Stimulated activated naive B cell treated with anti-CD40 and anti-IgM and Interleukin-4, amounts not matched to agents 10 μg/mL and 1 μg/mL and 100 μg/mL, for 72 hours (primary cell): ENCODE results near the gene CPNE9.
A peak's percentile ranks its signal among the peaks of the same experiment; 100 is the strongest.

ENCODE experiments used
- ATAC-seq, 2 donors: fragments of 150-1000 bp; cut with Tn5 transposase; replicated peaks; 2 replicates each; pipeline ENCODE4 v1.10.0; 2021; ENCODE audit warnings: moderate library complexity in 1 of 2
- DNase-seq: peaks from one replicate; pipeline ENCODE4 v3.0.0; 2021
- H3K27ac Mint-ChIP-seq: one replicate; pipeline ENCODE4 v1.8.0; 2022; ENCODE audit warnings: mild to moderate bottlenecking, mixed read lengths
- H3K27me3 Mint-ChIP-seq, 2 donors: one replicate each; pipeline ENCODE4 v1.8.0; 2022; ENCODE audit warnings: mixed read lengths in 2 of 2
- H3K36me3 Mint-ChIP-seq, 2 donors: one replicate each; pipeline ENCODE4 v1.8.0; 2022; ENCODE audit warnings: mixed read lengths in 2 of 2, mild to moderate bottlenecking in 1 of 2
- H3K4me1 Mint-ChIP-seq, 2 donors: one replicate each; pipeline ENCODE4 v1.8.0; 2022; ENCODE audit warnings: mixed read lengths in 2 of 2, mild to moderate bottlenecking in 1 of 2
- H3K4me3 Mint-ChIP-seq, 2 donors: one replicate each; pipeline ENCODE4 v1.8.0; 2022; ENCODE audit warnings: mild to moderate bottlenecking in 2 of 2, mixed read lengths in 2 of 2, moderate library complexity in 1 of 2
- H3K9me3 Mint-ChIP-seq, 2 donors: one replicate each; pipeline ENCODE4 v1.8.0; 2022; ENCODE audit warnings: mixed read lengths in 2 of 2, mild to moderate bottlenecking in 1 of 2

CPNE9 gene

GRCh38 chr3:9681011-9681722, 22.5 kb upstream of the CPNE9 start:
- DNase-seq (no peak), ATAC-seq (no peak)
- Mint-ChIP-seq H3K27me3 (no peaks in the 10 kb centered on the region), H3K27ac (no peak overlapping the region), H3K4me1 (peaks cover 10% of the 10 kb centered on the region in 2 donors), H3K4me3 (no peak overlapping the region), H3K9me3 (no peaks in the 10 kb centered on the region), H3K36me3 (peaks cover 77 to 81% of the 10 kb centered on the region in 2 donors)

- Mint-ChIP-seq H3K4me1 (peaks cover 10 to 13% of the 10 kb centered on the region in 2 donors), H3K4me3 (no peak overlapping the region), H3K36me3 (peaks cover 79 to 82% of the 10 kb centered on the region in 2 donors), H3K27ac (peak overlapping the region; percentile 47), H3K27me3 (no peaks in the 10 kb centered on the region), H3K9me3 (no peaks in the 10 kb centered on the region)
- ATAC-seq (no peak), DNase-seq (no peak)
Measured at GRCh38 chr3:9681723-9682081, 21.9 kb upstream of the CPNE9 start.

GRCh38 chr3:9682096-9682495, 21.5 kb upstream of the CPNE9 start:
- DNase-seq, result no peak
- no peak for ATAC-seq
- H3K36me3 Mint-ChIP-seq, result peaks cover 77 to 82% of the 10 kb centered on the region in 2 donors
- H3K9me3 Mint-ChIP-seq, result no peaks in the 10 kb centered on the region
- H3K4me1 Mint-ChIP-seq, result peaks cover 10 to 11% of the 10 kb centered on the region in 2 donors
- H3K27me3 Mint-ChIP-seq, result no peaks in the 10 kb centered on the region
- H3K4me3 Mint-ChIP-seq, result no peak overlapping the region
- H3K27ac Mint-ChIP-seq, result no peak overlapping the region

GRCh38 chr3:9683426-9683825, 20.2 kb upstream of the CPNE9 start:
- Mint-ChIP-seq H3K4me1 (peaks cover 13% of the 10 kb centered on the region in 2 donors), H3K27ac (no peak overlapping the region), H3K9me3 (no peaks in the 10 kb centered on the region), H3K4me3 (no peak overlapping the region), H3K36me3 (peaks cover 78 to 85% of the 10 kb centered on the region in 2 donors), H3K27me3 (no peaks in the 10 kb centered on the region)
- ATAC-seq (no peak), DNase-seq (no peak)

GRCh38 chr3:9685216-9686049, 18.2 kb upstream of the CPNE9 start:
- DNase-seq (no peak), ATAC-seq (no peak)
- Mint-ChIP-seq H3K4me1 (peaks cover 31 to 33% of the 10 kb centered on the region in 2 donors), H3K9me3 (no peaks in the 10 kb centered on the region), H3K36me3 (peaks cover 81 to 85% of the 10 kb centered on the region in 2 donors), H3K4me3 (no peak overlapping the region), H3K27ac (peak overlapping the region; percentile 51), H3K27me3 (no peaks in the 10 kb centered on the region)

GRCh38 chr3:9686050-9686550, 17.5 kb upstream of the CPNE9 start:
- Mint-ChIP-seq H3K4me1 (peaks cover 33 to 40% of the 10 kb centered on the region in 2 donors), H3K9me3 (no peaks in the 10 kb centered on the region), H3K36me3 (peaks cover 80 to 86% of the 10 kb centered on the region in 2 donors), H3K27me3 (no peaks in the 10 kb centered on the region), H3K4me3 (no peak overlapping the region), H3K27ac (peak overlapping the region; percentile 66)
- DNase-seq (no peak), ATAC-seq (no peak)

GRCh38 chr3:9686703-9687102, 16.9 kb upstream of the CPNE9 start:
- Mint-ChIP-seq H3K27me3 (no peaks in the 10 kb centered on the region), H3K4me3 (no peak overlapping the region), H3K9me3 (no peaks in the 10 kb centered on the region), H3K4me1 (peaks cover 38 to 46% of the 10 kb centered on the region in 2 donors), H3K36me3 (peaks cover 80 to 85% of the 10 kb centered on the region in 2 donors), H3K27ac (peak overlapping the region; percentile 66)
- DNase-seq (no peak), ATAC-seq (no peak)

GRCh38 chr3:9687514-9687913, 16.1 kb upstream of the CPNE9 start:
- H3K36me3 Mint-ChIP-seq, result peaks cover 79 to 86% of the 10 kb centered on the region in 2 donors
- peaks cover 40 to 48% of the 10 kb centered on the region in 2 donors for H3K4me1 Mint-ChIP-seq
- H3K9me3 Mint-ChIP-seq, result no peaks in the 10 kb centered on the region
- no peak for ATAC-seq
- H3K27me3 Mint-ChIP-seq, result no peaks in the 10 kb centered on the region
- DNase-seq, result no peak
- H3K4me3 Mint-ChIP-seq, result no peak overlapping the region
- no peak overlapping the region for H3K27ac Mint-ChIP-seq

GRCh38 chr3:9688961-9689360, 14.7 kb upstream of the CPNE9 start:
- peaks cover 83 to 91% of the 10 kb centered on the region in 2 donors for H3K36me3 Mint-ChIP-seq
- ATAC-seq, result no peak
- no peak for DNase-seq
- peaks cover 40 to 48% of the 10 kb centered on the region in 2 donors for H3K4me1 Mint-ChIP-seq
- H3K9me3 Mint-ChIP-seq, result no peaks in the 10 kb centered on the region
- peak overlapping the region; percentile 20 for H3K27ac Mint-ChIP-seq
- H3K27me3 Mint-ChIP-seq, result no peaks in the 10 kb centered on the region
- no peak overlapping the region for H3K4me3 Mint-ChIP-seq

- DNase-seq, result no peak
- Mint-ChIP-seq H3K4me1 (peaks cover 40 to 48% of the 10 kb centered on the region in 2 donors), H3K9me3 (no peaks in the 10 kb centered on the region), H3K4me3 (no peak overlapping the region), H3K27ac (peak overlapping the region; percentile 14), H3K27me3 (no peaks in the 10 kb centered on the region), H3K36me3 (peaks cover 87 to 91% of the 10 kb centered on the region in 2 donors)
- ATAC-seq, result no peak
Measured at GRCh38 chr3:9689757-9690156, 13.9 kb upstream of the CPNE9 start.

- Mint-ChIP-seq H3K9me3 (no peaks in the 10 kb centered on the region), H3K4me1 (peaks cover 36 to 46% of the 10 kb centered on the region in 2 donors), H3K27ac (peak overlapping the region; percentile 89), H3K4me3 (peak overlapping the region; percentile 2 to 25), H3K36me3 (peaks cover 88 to 91% of the 10 kb centered on the region in 2 donors), H3K27me3 (no peaks in the 10 kb centered on the region)
- peak; percentile 98 to 99 for ATAC-seq
- peak; percentile 70 for DNase-seq
Measured at GRCh38 chr3:9690451-9691450, 12.9 kb upstream of the CPNE9 start.

GRCh38 chr3:9691636-9692035, 12.0 kb upstream of the CPNE9 start:
- no peak for DNase-seq
- peak overlapping the region; percentile 51 for H3K27ac Mint-ChIP-seq
- H3K4me3 Mint-ChIP-seq, result no peak overlapping the region
- H3K9me3 Mint-ChIP-seq, result no peaks in the 10 kb centered on the region
- peaks cover 32 to 37% of the 10 kb centered on the region in 2 donors for H3K4me1 Mint-ChIP-seq
- no peak for ATAC-seq
- peaks cover 87 to 92% of the 10 kb centered on the region in 2 donors for H3K36me3 Mint-ChIP-seq
- no peaks in the 10 kb centered on the region for H3K27me3 Mint-ChIP-seq

- Mint-ChIP-seq H3K27ac (peak overlapping the region; percentile 31), H3K4me1 (peaks cover 32 to 37% of the 10 kb centered on the region in 2 donors), H3K27me3 (no peaks in the 10 kb centered on the region), H3K36me3 (peaks cover 87 to 94% of the 10 kb centered on the region in 2 donors), H3K4me3 (no peak overlapping the region), H3K9me3 (no peaks in the 10 kb centered on the region)
- ATAC-seq (no peak), DNase-seq (no peak)
Measured at GRCh38 chr3:9692416-9692815, 11.2 kb upstream of the CPNE9 start.

GRCh38 chr3:9695345-9695744, 8.3 kb upstream of the CPNE9 start:
- no peak for ATAC-seq
- Mint-ChIP-seq H3K4me1 (peaks cover 15 to 20% of the 10 kb centered on the region in 2 donors), H3K27ac (no peak overlapping the region), H3K27me3 (no peaks in the 10 kb centered on the region), H3K4me3 (no peak overlapping the region), H3K9me3 (no peaks in the 10 kb centered on the region), H3K36me3 (peaks cover 82 to 90% of the 10 kb centered on the region in 2 donors)
- DNase-seq, result no peak
